K562 (cell line): Measurements from ENCODE around the gene NRCAM. TPM values are rescaled to one million over a fixed set of nuclear protein-coding genes. Genes with fewer than 3 reads are reported as not detected.

Experiments
- BRF2 ChIP-seq: IDR thresholded peaks from 3 replicates; pipeline ENCODE4 v1.6.1; 2011; ENCODE audit warnings: borderline replicate concordance, mild to moderate bottlenecking; ENCODE audit not compliant: insufficient read length, insufficient read depth
- CSDE1 ChIP-seq, 2 experiments: fragments of 450-650 bp; IDR thresholded peaks; 2 replicates each; pipeline ENCODE4 v1.6.1; 2016; ENCODE audit warnings: mild to moderate bottlenecking in 1 of 2
- HIVEP1 ChIP-seq: fragments of 250-450 bp; sonication (Bioruptor Pico); IDR thresholded peaks from 2 replicates; pipeline ENCODE4 v1.4.0; 2020; ENCODE audit warnings: mild to moderate bottlenecking
- HSF4 ChIP-seq: fragments of 250-450 bp; sonication (Bioruptor Pico); IDR thresholded peaks from 2 replicates; pipeline ENCODE4 v2.1.2; 2022; ENCODE audit warnings: mild to moderate bottlenecking, moderate library complexity, borderline replicate concordance
- MCM3 ChIP-seq: fragments of 450-650 bp; IDR thresholded peaks from 2 replicates; pipeline ENCODE4 v1.6.1; 2016
- MEF2A ChIP-seq: IDR thresholded peaks from 2 replicates; pipeline ENCODE4 v1.6.1; 2011; ENCODE audit warnings: low read depth, mild to moderate bottlenecking, low read length, moderate library complexity; ENCODE audit not compliant: control insufficient read depth
- PCBP2 ChIP-seq: fragments of 200-400 bp; formaldehyde crosslinking; IDR thresholded peaks from 2 replicates; pipeline ENCODE4 v1.6.1; 2018; ENCODE audit warnings: low read length, low read depth, mild to moderate bottlenecking, moderate library complexity; ENCODE audit not compliant: poor library complexity, severe bottlenecking
- POLR2AphosphoS5 ChIP-seq: IDR thresholded peaks from 2 replicates; pipeline ENCODE4 v1.6.1; 2011; ENCODE audit warnings: mild to moderate bottlenecking, low read depth, low read length, moderate library complexity; ENCODE audit not compliant: control insufficient read depth, insufficient read depth
- PURB ChIP-seq: sonication (generic); formaldehyde crosslinking; IDR thresholded peaks from 2 replicates; pipeline ENCODE4 v1.9.0; 2021; ENCODE audit warnings: low read depth, mild to moderate bottlenecking, missing genetic modification reagents
- RBM34 ChIP-seq: fragments of 200-400 bp; formaldehyde crosslinking; IDR thresholded peaks from 2 replicates; pipeline ENCODE4 v1.6.1; 2018; ENCODE audit warnings: low read length, borderline replicate concordance; ENCODE audit not compliant: insufficient read depth
- SIN3A ChIP-seq, 2 experiments: fragments of 150-350 bp in 1 of 2; IDR thresholded peaks; 2 replicates each; pipeline ENCODE4 v1.6.1; 2011 to 2016; ENCODE audit warnings: borderline replicate concordance in 2 of 2, low read depth in 2 of 2, low read length in 2 of 2, mild to moderate bottlenecking in 2 of 2, moderate library complexity in 2 of 2; ENCODE audit not compliant: control insufficient read depth in 1 of 2
- SIN3B ChIP-seq: fragments of 450-650 bp; IDR thresholded peaks from 2 replicates; pipeline ENCODE4 v1.6.1; 2017; ENCODE audit warnings: low read depth, mild to moderate bottlenecking, moderate library complexity
- SMARCB1 ChIP-seq: IDR thresholded peaks from 2 replicates; pipeline ENCODE4 v1.6.1; 2011; ENCODE audit warnings: improper control_type of control experiment, low read depth; ENCODE audit not compliant: insufficient read length
- SRSF9 ChIP-seq: fragments of 200-400 bp; formaldehyde crosslinking; IDR thresholded peaks from 2 replicates; pipeline ENCODE4 v1.6.1; 2017; ENCODE audit warnings: low read depth, low read length, borderline replicate concordance
- STAT5A ChIP-seq: IDR thresholded peaks from 2 replicates; pipeline ENCODE4 v1.6.1; 2012; ENCODE audit warnings: low read length, inconsistent platforms, borderline replicate concordance
- THAP12 ChIP-seq: fragments of 250-450 bp; sonication (Bioruptor Pico); IDR thresholded peaks from 2 replicates; pipeline ENCODE4 v1.9.0; 2021; ENCODE audit warnings: mild to moderate bottlenecking, inconsistent platforms
- ZBTB43 ChIP-seq: sonication (generic); formaldehyde crosslinking; IDR thresholded peaks from 2 replicates; pipeline ENCODE4 v1.8.0; 2023; ENCODE audit warnings: mild to moderate bottlenecking, missing genetic modification reagents
- ZNF124 ChIP-seq: sonication (generic); formaldehyde crosslinking; IDR thresholded peaks from 2 replicates; pipeline ENCODE4 v1.8.1; 2022; ENCODE audit warnings: missing genetic modification reagents
- ZNF212 ChIP-seq: fragments of 450-650 bp; formaldehyde crosslinking; IDR thresholded peaks from 2 replicates; pipeline ENCODE4 v1.4.0; 2020; ENCODE audit warnings: mild to moderate bottlenecking
- ZNF695 ChIP-seq: fragments of 450-650 bp; formaldehyde crosslinking; IDR thresholded peaks from 2 replicates; pipeline ENCODE4 v1.4.0; 2020; ENCODE audit warnings: mild to moderate bottlenecking, moderate library complexity
- ZNF696 ChIP-seq: fragments of 250-450 bp; sonication (Bioruptor Pico); conservative IDR thresholded peaks from 2 replicates; pipeline ENCODE4 v1.4.0; 2020; ENCODE audit warnings: mild to moderate bottlenecking, moderate library complexity
- ZNF740 ChIP-seq, 3 experiments: fragments of 200-800 bp in 1 of 3; sonication (Bioruptor generic) in 1 of 3; sonication (generic) in 1 of 3; formaldehyde crosslinking in 1 of 3; IDR thresholded peaks; 2 replicates each; pipeline versions ENCODE4 v1.6.1 to v1.8.0; 2016 to 2022; ENCODE audit warnings: mild to moderate bottlenecking in 2 of 3, missing compliant biosample characterization in 2 of 3, missing genetic modification characterization in 2 of 3, missing genetic modification reagents in 1 of 3
- ZNF77 ChIP-seq: fragments of 250-450 bp; sonication (Bioruptor Pico); IDR thresholded peaks from 2 replicates; pipeline ENCODE4 v1.5.0; 2020
- polyA plus RNA-seq, 8 experiments: library from polyadenylated mRNA; depleted of rRNA in 4 of 8; stranded (reverse) in 5 of 8; unstranded in 3 of 8; fragments of >200 nt; fragmentation: Nextera tagmentation in 2 of 8; fragmentation: Illumina TruSeq in 1 of 8; extraction: Ambion mirVana in 2 of 8; extraction: Trizol in 1 of 8; gene quantifications; 2 replicates each; pipeline versions ENCODE4 v1.2.1 to v1.2.3, GENCODE V29; 2011 to 2014; ENCODE audit warnings: inconsistent platforms in 1 of 8, missing spikeins in 1 of 8
- total RNA-seq, 7 experiments: library from RNA; depleted of rRNA in 6 of 7; stranded (reverse); fragments of >200 nt in 6 of 7; fragmentation: Illumina TruSeq in 2 of 7; extraction: Trizol in 2 of 7; gene quantifications; 2 replicates each; pipeline versions ENCODE4 v1.2.1 to v1.2.3, GENCODE V29; 2011 to 2021; ENCODE audit warnings: low replicate concordance in 1 of 7

The NRCAM gene
- total and polyA plus RNA-seq, 9 of the 15 experiments (the other 6 are each of a cell fraction or from before 2014, with no cell fraction given) = 0.03 to 0.54 (median 0.12) TPM; not detected in 1

- no peak for TF ChIP-seq PCBP2
- no peak for TF ChIP-seq POLR2AphosphoS5
- no peak for TF ChIP-seq SRSF9
- no peak for TF ChIP-seq ZBTB43 (CRISPR knock-in tag)
- TF ChIP-seq THAP12 = no peak
- no peak for TF ChIP-seq HIVEP1
- no peak for TF ChIP-seq ZNF695
- no peak for TF ChIP-seq STAT5A
- no peak for TF ChIP-seq MCM3
- no peak for TF ChIP-seq CSDE1 (IDR thresholded peaks at IDR 0.05)
- no peak for TF ChIP-seq SIN3B
- TF ChIP-seq ZNF77 (CRISPR knock-in tag) = no peak
- no peak for TF ChIP-seq SMARCB1
- TF ChIP-seq SIN3A (IDR thresholded peaks at IDR 0.05; ENCODE audit: borderline replicate concordance in 2 of 2, control insufficient read depth in 1 of 2, low read depth in 2 of 2, low read length in 2 of 2) = no peak
- no peak for TF ChIP-seq ZNF740 (CRISPR knock-in tag; IDR thresholded peaks at IDR 0.05)
- no peak for TF ChIP-seq ZNF740 (tag; IDR thresholded peaks at IDR 0.05)
- no peak for TF ChIP-seq MEF2A
- TF ChIP-seq BRF2 = no peak
- TF ChIP-seq RBM34 = no peak
- no peak for TF ChIP-seq ZNF212
- TF ChIP-seq HSF4 (CRISPR knock-in tag) = no peak
- no peak for TF ChIP-seq ZNF696 (CRISPR knock-in tag)
- no peak for TF ChIP-seq PURB (CRISPR knock-in tag)
- no peak for TF ChIP-seq ZNF124
These were observed 352.5 kb downstream of the NRCAM start (continued) for GRCh38 chr7:108103558-108104298.
